ENCODE results near the gene PADI1. TPM values are rescaled to one million over a fixed set of nuclear protein-coding genes. Genes with fewer than 3 reads are reported as not detected.

Gene PADI1
- total and polyA plus RNA-seq, 3 donors from 2014 or later = 0.31 to 1.6 TPM; not detected in 1

DNA sequence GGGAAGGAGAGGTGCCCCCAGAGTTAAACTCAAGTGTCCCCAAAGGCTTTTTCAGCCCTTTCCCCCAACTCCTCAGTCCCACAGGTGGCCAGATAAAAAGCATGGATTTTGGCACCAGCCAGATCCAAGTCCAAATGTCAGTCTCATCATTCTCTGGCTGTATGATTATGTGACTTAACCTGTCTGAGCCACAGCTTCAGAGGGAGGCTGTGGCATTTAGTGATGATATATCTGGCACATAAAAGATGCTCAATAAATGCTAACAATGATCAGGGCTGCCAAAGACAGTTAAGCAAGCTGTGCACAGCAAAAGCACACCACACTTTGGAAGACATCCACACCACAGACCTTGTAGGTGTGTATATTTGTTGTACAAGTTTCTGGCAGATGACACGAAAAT lies 38.3 kb downstream of the PADI1 start:
- TF ChIP-seq, protein P1, sequence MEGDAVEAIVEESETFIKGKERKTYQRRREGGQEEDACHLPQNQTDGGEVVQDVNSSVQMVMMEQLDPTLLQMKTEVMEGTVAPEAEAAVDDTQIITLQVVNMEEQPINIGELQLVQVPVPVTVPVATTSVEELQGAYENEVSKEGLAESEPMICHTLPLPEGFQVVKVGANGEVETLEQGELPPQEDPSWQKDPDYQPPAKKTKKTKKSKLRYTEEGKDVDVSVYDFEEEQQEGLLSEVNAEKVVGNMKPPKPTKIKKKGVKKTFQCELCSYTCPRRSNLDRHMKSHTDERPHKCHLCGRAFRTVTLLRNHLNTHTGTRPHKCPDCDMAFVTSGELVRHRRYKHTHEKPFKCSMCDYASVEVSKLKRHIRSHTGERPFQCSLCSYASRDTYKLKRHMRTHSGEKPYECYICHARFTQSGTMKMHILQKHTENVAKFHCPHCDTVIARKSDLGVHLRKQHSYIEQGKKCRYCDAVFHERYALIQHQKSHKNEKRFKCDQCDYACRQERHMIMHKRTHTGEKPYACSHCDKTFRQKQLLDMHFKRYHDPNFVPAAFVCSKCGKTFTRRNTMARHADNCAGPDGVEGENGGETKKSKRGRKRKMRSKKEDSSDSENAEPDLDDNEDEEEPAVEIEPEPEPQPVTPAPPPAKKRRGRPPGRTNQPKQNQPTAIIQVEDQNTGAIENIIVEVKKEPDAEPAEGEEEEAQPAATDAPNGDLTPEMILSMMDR (IDR thresholded peaks at IDR 0.05) = no peak
- no peak for TF ChIP-seq POLR2A (IDR thresholded peaks at IDR 0.05)
- no peak overlapping the region for H3K4me3 ChIP-seq
- no peaks in the 10 kb centered on the region for H3K4me1 ChIP-seq
- 72 to 78% methylated on average over 1 of the region's 1 CpG for WGBS, 2 donors
- H3K9me3 ChIP-seq = no peaks in the 10 kb centered on the region
- no peak overlapping the region for H3K27ac ChIP-seq
- no peak for DNase-seq
- H3K27me3 ChIP-seq = no peaks in the 10 kb centered on the region
- intact Hi-C loops (cut with DNase I; ENCODE audit: low total_unique reads) = no loop called here
- no peaks in the 10 kb centered on the region for H3K36me3 ChIP-seq (ENCODE audit: low read depth, missing control alignments)

DNA sequence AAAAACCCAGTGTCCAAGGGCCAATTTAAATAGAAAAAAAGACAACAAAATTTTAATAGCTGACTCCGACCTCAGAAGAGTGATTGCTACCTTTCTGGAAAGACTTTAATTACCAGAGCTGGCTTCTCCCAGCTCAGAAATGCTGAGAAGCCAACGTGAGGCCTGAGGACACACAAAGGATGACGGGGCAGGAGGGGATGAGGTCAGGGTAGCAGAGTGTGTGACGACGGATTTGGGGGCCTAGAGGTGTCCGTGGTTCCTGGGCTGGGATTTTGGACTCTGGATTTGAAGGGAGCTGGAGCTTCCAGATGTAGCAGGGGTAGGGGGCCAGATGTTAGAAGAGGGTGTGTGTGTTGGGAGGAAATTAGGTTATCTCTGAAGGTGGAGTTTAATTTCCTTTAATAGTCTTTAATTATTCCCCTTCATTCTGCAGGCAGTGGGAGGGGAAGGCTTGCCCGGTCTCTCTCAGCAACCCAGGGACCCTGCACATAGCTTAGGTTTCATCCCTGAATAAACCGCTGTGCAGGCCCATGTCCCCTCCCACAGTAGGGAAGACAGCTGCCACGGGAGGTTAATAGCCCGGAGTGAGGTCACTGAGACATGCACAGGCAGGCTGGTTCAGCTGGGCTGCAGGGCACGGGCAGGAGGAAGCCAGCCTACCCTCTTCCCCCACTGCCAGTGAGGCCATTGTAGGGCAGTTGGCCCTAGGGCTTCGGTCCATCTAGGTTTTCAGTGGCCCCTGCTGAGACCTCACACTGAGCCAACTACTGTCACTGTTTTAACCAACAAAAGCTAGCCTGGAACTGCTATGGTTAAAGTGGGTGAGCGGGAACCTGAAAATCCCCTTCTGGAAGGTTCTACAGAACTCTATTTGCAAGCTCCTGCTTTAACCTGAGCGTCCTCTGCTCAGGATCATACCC lies 40.2 kb downstream of the PADI1 start:
- H3K27ac ChIP-seq = no peak overlapping the region
- DNase-seq = no peak
- no peak overlapping the region for H3K4me3 ChIP-seq
- no peaks in the 10 kb centered on the region for H3K36me3 ChIP-seq (ENCODE audit: low read depth, missing control alignments)
- no peaks in the 10 kb centered on the region for H3K9me3 ChIP-seq
- TF ChIP-seq, protein P1 (IDR thresholded peaks at IDR 0.05) = no peak
- TF ChIP-seq POLR2A (IDR thresholded peaks at IDR 0.05) = no peak
- intact Hi-C loops (cut with DNase I; ENCODE audit: low total_unique reads) = no loop called here
- no peaks in the 10 kb centered on the region for H3K4me1 ChIP-seq
- no peaks in the 10 kb centered on the region for H3K27me3 ChIP-seq
- 81 to 84% methylated on average over 14 of the region's 14 CpGs for WGBS, 2 donors

DNA sequence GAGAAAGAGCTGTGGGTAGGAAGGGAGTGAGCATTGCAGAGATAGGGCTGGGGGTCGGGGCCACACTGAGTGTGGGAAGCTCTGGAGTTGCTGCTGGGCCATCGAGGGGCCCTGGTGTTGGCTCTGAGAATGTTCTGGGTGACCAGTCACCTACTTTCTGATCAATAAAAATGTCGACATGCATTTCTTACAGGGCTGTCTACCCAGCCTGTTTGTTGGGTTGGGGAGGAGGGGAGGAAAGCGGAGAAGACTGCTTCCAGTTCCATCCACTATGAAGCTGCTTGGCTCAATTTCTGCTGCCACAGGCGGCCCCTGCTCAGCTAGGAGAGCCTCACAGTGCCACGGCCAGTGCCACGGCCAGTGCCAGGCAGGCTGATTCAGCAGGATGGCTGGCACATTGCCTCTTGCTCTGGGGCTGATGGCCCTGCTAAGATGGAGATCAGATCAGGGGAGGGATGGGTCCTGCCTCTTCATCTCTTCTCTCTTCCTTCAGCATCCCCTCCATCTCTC lies 40.9 kb downstream of the PADI1 start:
- TF ChIP-seq POLR2A (IDR thresholded peaks at IDR 0.05) = no peak
- TF ChIP-seq, protein P1 (IDR thresholded peaks at IDR 0.05) = no peak
- Histone ChIP-seq H3K4me1 (no peaks in the 10 kb centered on the region), H3K27me3 (no peaks in the 10 kb centered on the region), H3K36me3 (ENCODE audit: low read depth, missing control alignments) (no peaks in the 10 kb centered on the region), H3K9me3 (no peaks in the 10 kb centered on the region), H3K27ac (no peak overlapping the region), H3K4me3 (no peak overlapping the region)
- DNase-seq = no peak
- intact Hi-C loops (cut with DNase I; ENCODE audit: low total_unique reads) = no loop called here
- WGBS, 2 donors = 82 to 88% methylated on average over 5 to 7 of the region's 7 CpGs

DNA sequence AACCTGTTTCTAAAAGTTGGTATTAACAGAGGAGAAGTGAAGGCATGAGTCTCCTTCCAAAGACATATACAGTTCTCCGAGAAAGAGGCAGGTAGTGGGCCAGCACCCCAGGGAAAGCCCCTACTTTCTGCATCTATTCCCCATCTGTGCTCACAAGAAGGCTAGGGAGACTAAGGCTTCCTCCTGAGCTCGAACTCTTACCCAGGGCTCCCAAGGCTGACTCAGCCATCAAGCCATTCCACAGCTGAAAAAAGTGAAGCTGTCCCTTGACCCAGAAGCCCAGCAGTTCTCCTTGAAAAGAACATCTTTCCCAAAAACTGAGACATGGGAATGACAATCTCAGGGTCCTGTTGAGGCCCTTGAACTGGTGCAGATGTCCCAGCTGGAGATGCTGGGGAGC lies 42.0 kb downstream of the PADI1 start:
- Histone ChIP-seq H3K4me1 (no peaks in the 10 kb centered on the region), H3K36me3 (ENCODE audit: low read depth, missing control alignments) (no peaks in the 10 kb centered on the region), H3K27me3 (no peaks in the 10 kb centered on the region), H3K4me3 (no peak overlapping the region), H3K9me3 (no peaks in the 10 kb centered on the region), H3K27ac (no peak overlapping the region)
- DNase-seq = no peak
- intact Hi-C loops (cut with DNase I; ENCODE audit: low total_unique reads) = no loop called here
- WGBS, 2 donors = 88 to 90% methylated on average over 2 of the region's 2 CpGs
- TF ChIP-seq POLR2A (IDR thresholded peaks at IDR 0.05) = no peak
- TF ChIP-seq, protein P1 (IDR thresholded peaks at IDR 0.05) = no peak

All from testis (tissue), 3 donors.